RPMI7951 (cell line): ENCODE data around the gene CCDC91. TPM values are rescaled to one million over a fixed set of nuclear protein-coding genes. Genes with fewer than 3 reads are reported as not detected.

Experiments
- DNase-seq: peaks from one replicate; pipeline ENCODE4 v3.0.0-alpha.2; 2012; ENCODE audit warnings: low read depth
- total RNA-seq: library from RNA; depleted of rRNA; stranded (reverse); fragments of >200 nt; shearing (Covaris generic); gene quantifications from 2 replicates; pipeline ENCODE4 v1.2.3, GENCODE V29; 2014; rRNA removed

The CCDC91 gene, protein sequence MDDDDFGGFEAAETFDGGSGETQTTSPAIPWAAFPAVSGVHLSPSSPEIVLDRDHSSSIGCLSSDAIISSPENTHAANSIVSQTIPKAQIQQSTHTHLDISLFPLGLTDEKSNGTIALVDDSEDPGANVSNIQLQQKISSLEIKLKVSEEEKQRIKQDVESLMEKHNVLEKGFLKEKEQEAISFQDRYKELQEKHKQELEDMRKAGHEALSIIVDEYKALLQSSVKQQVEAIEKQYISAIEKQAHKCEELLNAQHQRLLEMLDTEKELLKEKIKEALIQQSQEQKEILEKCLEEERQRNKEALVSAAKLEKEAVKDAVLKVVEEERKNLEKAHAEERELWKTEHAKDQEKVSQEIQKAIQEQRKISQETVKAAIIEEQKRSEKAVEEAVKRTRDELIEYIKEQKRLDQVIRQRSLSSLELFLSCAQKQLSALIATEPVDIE
- 14.3 and 16.2 TPM in 2 replicates for total RNA-seq

GRCh38 chr12:28190321-28191050 is at the start of gene CCDC91:
CCDC91 (plus strand) TSS chr12:28190456; CDS start chr12:28257216, 66,760 bp downstream.
- DNase-seq = peak; percentile 76

DNA sequence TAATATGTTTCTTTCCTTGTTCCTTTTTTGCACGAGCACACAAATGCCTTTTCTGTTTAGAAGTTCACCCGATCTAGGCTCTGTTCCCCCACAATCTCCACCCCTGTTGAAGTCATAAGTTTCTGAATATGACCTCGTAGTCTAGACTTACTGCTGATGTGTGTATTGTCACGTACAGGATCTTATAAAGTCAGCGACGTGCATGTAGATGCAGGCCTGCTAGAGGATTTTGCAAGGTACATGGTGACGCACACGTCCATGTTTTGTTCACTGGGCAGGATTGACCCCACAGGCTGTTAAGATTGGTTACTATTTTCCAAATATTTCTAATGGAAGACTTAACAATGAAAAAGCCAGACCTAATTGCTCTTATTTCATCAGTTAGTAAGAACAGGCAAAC is 46.2 kb upstream of the CCDC91 start:
- no peak for DNase-seq

DNA sequence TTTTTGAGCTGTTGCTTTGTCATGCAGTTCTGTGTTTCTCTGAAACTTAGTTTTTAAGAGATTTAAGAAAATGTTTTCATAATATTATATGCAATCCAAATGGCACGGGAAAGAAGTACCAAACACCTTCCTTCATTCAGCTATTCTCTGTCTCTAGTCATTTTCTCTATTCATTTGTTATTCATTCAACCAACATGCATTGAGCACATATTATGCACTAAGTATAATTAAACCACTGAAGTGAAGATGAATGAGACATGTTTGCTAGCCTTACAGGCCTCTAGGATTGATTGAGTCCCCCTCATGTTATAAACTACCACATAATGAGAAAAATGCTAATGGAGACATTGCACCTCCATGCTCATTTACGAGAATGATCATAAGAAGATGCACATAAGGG is 45.7 kb upstream of the CCDC91 start:
- DNase-seq = no peak

DNA sequence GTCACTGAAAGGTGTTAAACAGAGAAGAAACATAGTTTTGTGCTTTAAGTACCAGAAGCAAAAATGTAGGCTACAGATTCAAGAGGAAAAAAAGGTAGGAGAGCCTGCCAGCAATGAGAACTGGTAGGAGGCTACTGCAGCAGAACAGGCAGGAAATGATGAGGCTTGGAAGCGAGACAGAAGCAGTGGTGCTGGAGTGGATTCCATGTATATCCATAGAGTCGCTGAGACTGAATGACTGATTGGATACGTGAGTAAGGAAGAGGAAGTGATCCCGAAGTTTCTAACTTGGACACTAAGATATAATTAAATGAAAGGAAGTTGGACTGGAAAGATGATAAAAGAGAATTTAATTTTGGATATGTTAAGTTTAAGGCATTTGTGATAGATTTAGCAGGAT is 45.0 kb upstream of the CCDC91 start:
- no peak for DNase-seq

DNA sequence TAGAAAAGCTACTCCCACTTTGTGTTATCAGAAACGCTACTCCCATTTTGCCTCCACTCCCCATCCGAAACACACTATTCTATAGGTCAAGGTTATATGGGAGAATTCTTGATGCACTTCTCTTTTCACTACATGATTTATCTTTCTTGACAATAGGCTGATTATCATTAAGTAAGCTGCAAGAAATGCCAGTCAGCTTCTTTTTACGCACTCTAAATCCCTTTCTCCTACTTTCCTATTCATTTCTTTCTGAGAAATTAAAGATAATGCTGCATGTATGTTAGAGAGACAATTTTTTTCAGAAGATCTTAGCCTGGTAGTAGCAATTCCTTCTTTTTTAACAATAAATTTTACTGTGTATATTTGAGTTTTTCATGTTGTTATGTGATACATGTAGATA is 41.0 kb upstream of the CCDC91 start:
- no peak for DNase-seq

DNA sequence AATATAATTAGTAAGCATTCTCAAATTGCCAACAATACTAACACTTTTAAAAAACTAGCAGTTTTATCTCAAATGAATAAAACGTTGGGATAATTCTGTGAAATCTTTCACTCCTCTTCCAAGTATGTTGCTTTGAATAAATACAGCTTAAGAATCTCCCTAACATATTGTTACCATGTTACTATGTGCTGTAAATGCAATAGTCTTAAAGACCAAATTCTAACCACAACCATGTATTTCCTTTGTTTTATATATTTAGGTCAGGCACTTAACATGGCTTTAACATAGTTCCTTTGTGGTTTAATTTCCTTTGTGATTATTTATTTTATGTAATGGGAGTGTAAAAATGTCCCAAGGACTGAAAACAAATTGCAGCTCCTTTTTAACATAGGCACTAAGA is 33.9 kb upstream of the CCDC91 start:
- DNase-seq = no peak

GRCh38 chr12:28156804-28157203 is 33.5 kb upstream of the CCDC91 start:
- no peak for DNase-seq

DNA sequence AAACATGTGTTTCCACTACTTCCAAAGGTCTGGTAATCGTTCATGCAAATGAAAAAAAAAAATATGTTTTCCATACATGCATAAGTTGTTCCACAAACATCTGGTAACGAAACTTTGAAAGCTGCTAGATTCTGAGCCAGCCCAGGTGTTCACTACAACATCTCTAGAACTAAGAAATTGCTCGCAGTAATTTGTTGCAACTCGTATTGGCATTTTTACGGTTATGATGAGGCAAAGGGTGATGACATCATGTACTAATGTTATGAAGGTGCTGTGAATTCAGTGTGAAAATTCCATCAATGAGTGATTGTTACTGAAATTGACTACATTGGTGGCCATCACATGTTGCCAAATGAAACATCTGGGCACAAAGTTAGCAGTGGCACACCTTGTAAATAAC is 31.9 kb upstream of the CCDC91 start:
- DNase-seq = no peak

GRCh38 chr12:28159688-28160087 is 30.6 kb upstream of the CCDC91 start:
- DNase-seq = no peak

DNA sequence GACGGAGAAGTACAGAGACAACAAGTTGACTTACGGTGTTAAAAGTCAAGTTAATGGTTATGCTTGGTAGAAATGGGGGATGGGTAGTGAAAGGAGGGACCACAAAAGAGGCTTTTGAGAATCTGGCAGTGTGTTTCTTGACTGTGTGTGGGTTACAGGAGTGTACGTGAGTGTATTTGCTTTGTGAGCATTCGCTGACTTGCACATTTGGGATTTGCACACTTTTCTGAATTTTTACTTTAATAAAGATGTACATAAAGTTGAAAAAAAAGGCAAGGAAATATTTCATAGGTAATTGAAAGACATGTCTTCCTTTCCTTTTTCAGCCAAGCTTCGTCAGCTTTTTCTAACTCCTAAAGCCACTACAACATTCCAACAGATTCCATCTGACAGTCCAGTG is 28.6 kb upstream of the CCDC91 start:
- no peak for DNase-seq

DNA sequence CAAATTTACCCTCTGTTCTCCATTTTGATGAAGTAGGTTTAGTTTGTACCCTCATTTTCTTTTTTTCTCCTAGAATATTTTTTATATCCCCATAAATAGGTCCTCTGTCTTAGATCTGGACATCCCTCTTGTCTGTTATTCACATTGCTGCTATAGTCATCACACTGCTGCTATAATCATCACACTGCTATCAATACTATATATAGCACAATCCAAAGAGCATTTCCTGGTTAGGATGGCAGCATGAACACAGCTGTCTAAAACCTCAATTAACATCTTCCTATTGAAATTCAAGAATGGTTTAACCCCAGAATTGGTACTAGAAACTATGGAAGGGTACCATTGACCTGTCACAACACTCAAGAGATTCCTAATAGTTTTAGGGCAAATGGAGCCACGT is 27.6 kb upstream of the CCDC91 start:
- DNase-seq = no peak

DNA sequence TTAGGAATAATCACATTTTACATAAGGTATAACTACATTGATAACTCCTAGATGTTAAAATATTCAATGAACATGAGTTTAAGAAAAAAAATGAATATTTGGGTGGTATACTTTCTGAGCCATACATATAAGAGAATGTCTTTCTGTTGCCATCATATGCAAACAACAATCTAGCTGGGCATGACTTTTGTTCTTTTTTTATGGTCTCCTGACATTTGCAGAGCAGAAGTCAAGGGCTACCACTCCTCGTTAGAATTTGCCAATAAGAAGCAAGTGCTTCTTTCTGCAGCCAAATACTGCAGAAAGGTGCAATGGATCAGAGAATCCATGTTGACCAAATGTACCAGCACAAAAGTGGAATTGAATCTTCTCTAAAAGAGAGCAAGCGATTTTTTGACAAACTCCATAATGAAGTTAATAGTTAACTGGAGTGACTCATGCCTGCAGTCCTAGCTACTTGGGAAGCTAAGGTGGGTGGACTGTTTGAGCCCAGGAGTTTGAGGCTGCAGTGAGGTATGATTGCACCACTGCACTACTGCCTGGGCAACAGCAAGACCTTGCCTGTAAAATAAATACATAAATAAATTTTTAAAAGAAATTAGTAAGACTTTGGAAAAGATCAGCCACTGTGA is 25.5 kb upstream of the CCDC91 start:
- DNase-seq = no peak

DNA sequence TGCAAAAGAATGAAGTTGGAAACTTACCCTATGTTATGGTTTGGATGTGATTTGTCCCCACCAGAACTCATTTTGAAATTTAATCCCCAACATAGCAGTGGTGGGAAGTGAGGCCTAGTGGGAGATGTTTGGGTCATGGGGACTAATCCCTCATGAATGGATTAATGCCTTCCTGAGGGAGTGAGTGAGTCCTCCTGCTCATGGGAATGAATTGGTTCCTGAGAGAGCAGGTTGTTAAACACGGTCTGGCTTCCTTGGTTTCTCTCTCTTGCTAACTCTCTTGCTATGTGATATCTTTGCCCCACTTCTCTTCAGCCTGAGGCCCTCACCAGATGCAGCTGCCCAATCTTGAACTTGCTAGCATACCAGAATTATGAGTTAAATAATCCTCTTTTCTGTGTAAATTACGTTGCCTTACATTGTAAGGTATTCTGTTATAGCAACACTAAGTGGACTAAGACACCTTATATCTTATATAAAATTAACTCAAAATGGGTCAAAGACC is 22.2 kb upstream of the CCDC91 start:
- DNase-seq = no peak

- DNase-seq = no peak
Observed at GRCh38 chr12:28171356-28172060, 18.7 kb upstream of the CCDC91 start.

- DNase-seq = peak; percentile 58
Observed at GRCh38 chr12:28172434-28173030, 17.7 kb upstream of the CCDC91 start.

- DNase-seq = no peak
Observed at GRCh38 chr12:28173440-28173839, 16.8 kb upstream of the CCDC91 start.

DNA sequence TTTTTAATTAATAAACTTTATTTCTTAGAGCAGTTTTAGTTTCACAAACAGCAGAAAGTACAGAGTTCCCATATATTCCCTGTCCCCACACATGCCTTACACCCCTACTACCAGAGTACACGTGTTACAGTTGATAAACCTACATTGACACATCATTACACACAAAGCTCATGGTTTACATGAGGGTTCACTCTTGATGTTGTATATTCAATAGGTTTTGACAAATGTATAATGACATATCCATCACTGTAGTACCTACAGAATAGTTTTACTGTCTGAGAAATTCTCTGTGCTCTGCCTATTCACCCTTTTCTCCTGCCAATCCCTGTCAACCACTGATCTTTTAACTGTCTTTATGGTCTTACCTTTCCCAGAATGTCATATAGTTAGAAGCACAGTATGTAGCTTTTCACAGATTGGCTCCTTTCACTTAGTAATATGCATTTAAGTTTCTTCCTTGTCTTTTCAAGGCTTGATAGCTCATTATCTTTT is 15.1 kb upstream of the CCDC91 start:
- no peak for DNase-seq

DNA sequence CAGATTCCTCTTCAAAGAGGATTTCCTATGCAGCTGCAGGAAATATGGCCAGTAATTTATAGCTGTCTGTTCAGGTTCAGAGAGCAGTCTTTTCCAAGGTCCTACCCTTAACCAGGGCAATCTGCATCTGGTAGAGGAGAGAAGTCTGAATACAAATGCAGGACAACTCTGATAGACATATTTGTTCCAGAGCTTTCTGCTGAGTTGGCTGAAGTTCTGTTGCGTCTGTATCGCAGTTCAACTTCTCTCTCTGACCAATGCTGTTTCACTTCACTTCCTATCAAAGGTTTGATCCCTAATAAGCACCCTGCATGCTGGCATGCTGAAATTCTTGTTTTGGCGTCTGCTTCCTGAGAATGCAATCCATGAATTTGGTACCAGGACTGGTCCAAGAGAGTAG is 14.0 kb upstream of the CCDC91 start:
- DNase-seq = no peak

DNA sequence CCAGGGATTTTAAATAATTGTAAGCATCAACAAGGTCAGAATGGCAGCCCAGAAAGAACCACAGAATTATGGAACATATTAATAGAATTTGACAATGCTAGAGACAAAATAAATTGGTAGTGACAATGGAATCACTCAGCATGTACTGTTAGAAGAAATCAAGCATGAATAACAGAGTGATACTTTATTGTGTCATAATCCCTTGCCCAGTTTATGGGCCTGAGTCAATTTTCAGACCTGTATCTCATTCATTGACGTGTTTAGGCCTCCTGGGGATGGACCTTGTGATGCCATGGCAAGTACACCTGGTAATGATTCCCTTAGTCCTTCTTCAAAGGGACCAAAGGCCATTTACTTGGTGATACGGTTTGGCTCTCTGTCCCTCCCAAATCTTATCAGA is 12.8 kb upstream of the CCDC91 start:
- no peak for DNase-seq

GRCh38 chr12:28177905-28178304 is 12.4 kb upstream of the CCDC91 start:
- no peak for DNase-seq

DNA sequence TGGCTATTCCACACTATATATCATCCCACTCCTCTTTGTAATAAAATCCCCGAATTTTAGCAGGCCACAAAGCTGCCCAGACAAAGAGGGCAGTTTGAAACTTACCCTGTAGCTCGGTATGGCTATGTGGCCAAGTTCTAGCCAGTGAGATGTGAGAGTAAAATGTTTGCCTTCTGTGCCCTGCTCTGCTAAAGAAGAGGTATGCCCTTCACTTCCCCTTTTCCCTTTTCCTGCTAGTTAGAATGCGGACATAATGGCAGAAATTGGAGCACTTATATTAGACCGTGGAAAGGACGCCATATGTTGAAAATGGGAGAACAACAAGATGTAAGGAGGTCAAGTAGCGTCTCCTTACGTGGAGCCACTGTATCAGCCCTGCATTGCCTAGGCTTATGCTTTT is 11.5 kb upstream of the CCDC91 start:
- DNase-seq = no peak
